ENCODE results near the gene SLC6A9. TPM values are rescaled to one million over a fixed set of nuclear protein-coding genes. Genes with fewer than 3 reads are reported as not detected.

SLC6A9 gene
- total RNA-seq, 2 donors from 2014 or later: 21.7 to 26.1 TPM

DNA sequence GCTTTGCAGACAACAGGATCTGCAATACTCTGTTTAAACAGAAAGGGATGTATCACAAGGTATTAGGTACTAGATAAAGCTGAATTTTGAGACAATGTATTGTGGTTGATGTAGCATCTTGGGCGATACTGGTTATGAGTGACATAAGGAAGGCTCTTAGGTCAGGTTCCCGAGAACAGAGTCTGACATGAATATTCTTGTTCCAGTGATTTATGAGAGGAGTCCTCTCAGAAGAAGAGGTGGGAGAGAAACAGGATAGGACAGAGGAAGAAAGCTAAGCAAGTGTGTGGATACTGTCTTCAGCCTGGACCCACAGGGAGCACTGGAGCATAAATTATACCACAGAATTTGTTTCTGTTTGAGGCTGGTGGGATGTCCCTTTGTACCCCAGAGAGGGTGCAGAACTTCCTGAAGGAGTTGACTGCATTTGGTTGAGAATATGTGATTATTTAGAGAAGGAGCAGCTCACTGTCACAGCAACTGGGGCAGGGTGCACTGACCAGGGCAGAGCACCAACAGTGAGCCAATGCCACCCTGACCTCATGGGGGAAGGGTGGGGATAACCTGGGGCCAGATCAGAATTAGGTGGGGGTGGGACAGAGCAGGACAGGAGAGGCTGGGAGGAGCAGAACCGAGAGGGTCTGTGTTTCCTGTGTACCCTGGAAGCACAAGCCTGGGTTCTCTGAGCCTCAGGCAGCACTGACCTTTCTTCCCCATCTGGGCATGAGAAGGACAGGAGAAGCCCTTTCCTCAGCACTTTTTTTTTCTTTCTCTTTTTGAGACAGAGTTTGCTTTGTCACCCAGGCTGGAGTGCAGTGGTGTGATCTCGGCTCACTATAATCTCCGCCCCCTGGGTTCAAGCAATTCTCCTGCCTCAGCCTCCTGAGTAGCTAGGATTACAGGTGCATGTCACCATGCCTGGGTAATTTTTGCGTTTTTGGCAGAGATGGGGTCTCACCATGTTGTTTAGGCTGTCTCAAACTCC is 36.3 kb upstream of the SLC6A9 start:
- no peaks in the 10 kb centered on the region for H3K9me3 ChIP-seq
- DNase-seq: no peak
- TF ChIP-seq, protein P1, sequence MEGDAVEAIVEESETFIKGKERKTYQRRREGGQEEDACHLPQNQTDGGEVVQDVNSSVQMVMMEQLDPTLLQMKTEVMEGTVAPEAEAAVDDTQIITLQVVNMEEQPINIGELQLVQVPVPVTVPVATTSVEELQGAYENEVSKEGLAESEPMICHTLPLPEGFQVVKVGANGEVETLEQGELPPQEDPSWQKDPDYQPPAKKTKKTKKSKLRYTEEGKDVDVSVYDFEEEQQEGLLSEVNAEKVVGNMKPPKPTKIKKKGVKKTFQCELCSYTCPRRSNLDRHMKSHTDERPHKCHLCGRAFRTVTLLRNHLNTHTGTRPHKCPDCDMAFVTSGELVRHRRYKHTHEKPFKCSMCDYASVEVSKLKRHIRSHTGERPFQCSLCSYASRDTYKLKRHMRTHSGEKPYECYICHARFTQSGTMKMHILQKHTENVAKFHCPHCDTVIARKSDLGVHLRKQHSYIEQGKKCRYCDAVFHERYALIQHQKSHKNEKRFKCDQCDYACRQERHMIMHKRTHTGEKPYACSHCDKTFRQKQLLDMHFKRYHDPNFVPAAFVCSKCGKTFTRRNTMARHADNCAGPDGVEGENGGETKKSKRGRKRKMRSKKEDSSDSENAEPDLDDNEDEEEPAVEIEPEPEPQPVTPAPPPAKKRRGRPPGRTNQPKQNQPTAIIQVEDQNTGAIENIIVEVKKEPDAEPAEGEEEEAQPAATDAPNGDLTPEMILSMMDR (IDR thresholded peaks at IDR 0.05): no peak
- no peaks in the 10 kb centered on the region for H3K4me1 ChIP-seq
- H3K27ac ChIP-seq: no peak overlapping the region
- no peak overlapping the region for H3K4me3 ChIP-seq
- intact Hi-C loops (cut with DNase I): no loop called here
- H3K9ac ChIP-seq (ENCODE audit: low read depth in 2 of 2, low read length in 2 of 2): no peak overlapping the region
- no peaks in the 10 kb centered on the region for H3K27me3 ChIP-seq
- H3K36me3 ChIP-seq: no peaks in the 10 kb centered on the region

DNA sequence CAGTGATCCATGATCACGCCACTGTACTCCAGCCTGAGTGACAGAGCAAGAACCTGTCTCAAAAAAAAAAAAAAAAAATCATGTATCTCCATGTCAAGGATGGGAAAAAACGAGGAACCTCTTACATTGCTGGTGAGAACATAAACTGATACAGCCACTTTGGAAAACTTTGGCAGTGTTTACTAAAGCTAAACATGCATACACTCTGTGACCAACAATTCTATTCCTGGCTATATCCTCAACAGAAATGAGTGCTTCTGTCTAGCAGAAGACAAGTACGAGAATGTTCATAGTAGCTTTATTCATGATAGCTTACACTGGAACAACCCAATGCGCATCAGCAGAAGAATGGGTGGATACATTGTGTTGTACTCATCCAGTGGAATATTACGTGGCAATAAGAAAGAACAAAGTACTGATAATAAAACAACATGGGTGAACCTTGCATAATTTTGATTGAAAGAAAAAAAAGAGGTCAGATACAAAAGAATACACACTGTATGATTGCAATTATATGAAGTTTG is 31.5 kb upstream of the SLC6A9 start:
- DNase-seq: no peak
- H3K36me3 ChIP-seq: no peaks in the 10 kb centered on the region
- no peak overlapping the region for H3K4me3 ChIP-seq
- H3K27ac ChIP-seq: no peak overlapping the region
- no peaks in the 10 kb centered on the region for H3K27me3 ChIP-seq
- H3K9ac ChIP-seq (ENCODE audit: low read depth in 2 of 2, low read length in 2 of 2): no peak overlapping the region
- TF ChIP-seq, protein P1 (IDR thresholded peaks at IDR 0.05): no peak
- H3K9me3 ChIP-seq: no peaks in the 10 kb centered on the region
- H3K4me1 ChIP-seq: no peaks in the 10 kb centered on the region
- intact Hi-C loops (cut with DNase I): no loop called here

DNA sequence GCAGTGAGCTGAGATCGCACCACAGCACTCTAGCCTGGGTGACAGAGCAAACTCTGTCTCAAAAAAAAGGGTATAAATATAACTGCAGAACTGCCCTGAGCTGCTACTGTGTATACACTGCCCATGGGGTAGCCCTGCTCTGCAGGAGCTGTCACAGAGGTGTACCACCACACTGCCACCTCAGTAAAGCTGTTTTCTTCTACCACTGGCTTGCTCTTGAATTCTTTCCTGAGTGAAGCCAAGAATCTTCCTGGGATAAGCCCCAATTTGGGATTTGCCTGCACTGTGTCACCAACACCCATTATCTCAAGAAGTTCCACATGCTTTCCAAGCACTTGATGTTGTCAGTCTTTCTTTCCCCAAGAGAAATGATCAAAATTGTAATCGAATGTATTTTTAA is 30.6 kb upstream of the SLC6A9 start:
- Histone ChIP-seq H3K9ac (ENCODE audit: low read depth in 2 of 2, low read length in 2 of 2) (no peak overlapping the region), H3K9me3 (no peaks in the 10 kb centered on the region), H3K36me3 (no peaks in the 10 kb centered on the region), H3K4me1 (no peaks in the 10 kb centered on the region), H3K27me3 (no peaks in the 10 kb centered on the region), H3K4me3 (no peak overlapping the region), H3K27ac (no peak overlapping the region)
- intact Hi-C loops (cut with DNase I): no loop called here
- no peak for DNase-seq
- TF ChIP-seq, protein P1 (IDR thresholded peaks at IDR 0.05): no peak

DNA sequence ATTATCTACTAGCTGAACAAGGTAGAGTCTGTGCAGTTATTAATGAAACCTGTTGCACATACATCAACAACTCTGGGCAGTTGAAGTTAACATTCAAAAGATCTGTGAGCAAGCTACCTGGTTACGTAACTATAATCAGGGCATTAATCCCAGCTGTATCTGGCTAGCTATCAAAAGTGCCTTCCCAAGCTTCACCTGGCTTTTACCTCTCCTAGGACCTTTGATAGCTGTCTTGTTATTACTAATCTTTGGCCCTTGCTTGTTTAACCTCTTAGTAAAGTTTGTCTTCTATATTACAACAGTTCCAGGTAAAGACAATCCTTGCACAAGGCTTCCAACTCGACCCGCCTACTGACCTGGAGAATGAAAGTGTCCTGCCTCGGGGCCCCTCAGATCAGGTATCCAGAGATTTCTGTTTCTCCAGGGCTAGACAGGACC is 29.6 kb upstream of the SLC6A9 start:
- Histone ChIP-seq H3K36me3 (no peaks in the 10 kb centered on the region), H3K27ac (no peak overlapping the region), H3K9ac (ENCODE audit: low read depth in 2 of 2, low read length in 2 of 2) (no peak overlapping the region), H3K27me3 (no peaks in the 10 kb centered on the region), H3K4me3 (no peak overlapping the region), H3K4me1 (no peaks in the 10 kb centered on the region), H3K9me3 (no peaks in the 10 kb centered on the region)
- no peak for DNase-seq
- TF ChIP-seq, protein P1 (IDR thresholded peaks at IDR 0.05): no peak
- intact Hi-C loops (cut with DNase I): no loop called here

DNA sequence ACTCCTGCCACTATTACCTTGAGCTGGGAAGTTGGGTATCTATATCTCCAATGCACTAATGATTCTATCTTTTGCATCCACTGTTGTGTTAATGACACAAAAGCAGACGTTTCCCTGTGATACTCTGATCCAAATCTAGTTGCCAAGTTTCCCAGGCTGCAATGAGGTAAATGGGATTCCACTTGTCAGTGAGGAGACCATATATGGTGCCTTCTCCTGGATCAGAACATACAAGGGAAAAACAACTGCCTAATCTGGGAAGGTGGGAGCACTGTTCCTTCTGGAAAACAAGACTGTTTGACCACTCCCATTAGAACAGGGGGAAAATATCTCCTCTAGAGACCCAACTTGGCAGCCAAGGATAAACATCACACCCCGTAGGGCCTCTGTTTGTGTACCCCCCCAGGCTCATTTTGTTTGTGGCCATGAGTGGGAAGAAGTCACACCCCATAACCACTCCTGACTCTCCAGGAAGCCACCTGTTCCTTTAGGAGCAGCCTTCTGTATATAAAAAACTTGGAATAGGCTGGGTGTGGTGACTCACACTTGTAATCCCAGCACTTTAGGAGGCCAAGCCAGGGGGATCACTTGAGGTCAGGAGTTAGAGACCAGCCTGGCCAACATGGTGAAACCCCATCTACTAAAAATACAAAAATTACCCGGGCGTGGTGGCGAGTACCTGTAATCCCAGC is 28.5 kb upstream of the SLC6A9 start:
- H3K4me3 ChIP-seq: no peak overlapping the region
- peak; percentile 36 for DNase-seq
- TF ChIP-seq, protein P1 (IDR thresholded peaks at IDR 0.05): no peak
- H3K27ac ChIP-seq: no peak overlapping the region
- intact Hi-C loops (cut with DNase I): no loop called here
- no peaks in the 10 kb centered on the region for H3K9me3 ChIP-seq
- no peaks in the 10 kb centered on the region for H3K4me1 ChIP-seq
- H3K36me3 ChIP-seq: no peaks in the 10 kb centered on the region
- H3K9ac ChIP-seq (ENCODE audit: low read depth in 2 of 2, low read length in 2 of 2): no peak overlapping the region
- H3K27me3 ChIP-seq: no peaks in the 10 kb centered on the region
